DLD1 (cell line): ENCODE measurements around the gene SLC39A11.
"Not testable (repeated sequence)": the region's sequence is repeated elsewhere in the genome, so short reads cannot be mapped to it uniquely, and the experiment has no call there.

Source experiments
- in situ Hi-C: cut with HindIII; loops from 2 replicates; pipeline ENCODE4 v1.10.0; 2017; ENCODE audit warnings: low sequenced_read_pairs

Gene SLC39A11

GRCh38 chr17:72811976-72812687 is 280.4 kb downstream of the SLC39A11 start:
- in situ Hi-C loops = no loop called here

GRCh38 chr17:72810991-72811508 is 281.4 kb downstream of the SLC39A11 start:
- in situ Hi-C loops = no loop called here

GRCh38 chr17:72806011-72806410 is 286.5 kb downstream of the SLC39A11 start:
- in situ Hi-C loops = no loop called here

GRCh38 chr17:72804949-72805707 is 287.4 kb downstream of the SLC39A11 start:
- in situ Hi-C loops = no loop called here

GRCh38 chr17:72802726-72803125 is 289.8 kb downstream of the SLC39A11 start:
- in situ Hi-C loops = no loop called here

GRCh38 chr17:72797142-72797541 is 295.3 kb downstream of the SLC39A11 start:
- in situ Hi-C loops = no loop called here

GRCh38 chr17:72795941-72796340 is 296.5 kb downstream of the SLC39A11 start:
- in situ Hi-C loops = no loop called here

GRCh38 chr17:72794152-72794551 is 298.3 kb downstream of the SLC39A11 start:
- in situ Hi-C loops = no loop called here

GRCh38 chr17:72792771-72793170 is 299.7 kb downstream of the SLC39A11 start:
- in situ Hi-C loops = no loop called here

GRCh38 chr17:72790190-72790589 is 302.3 kb downstream of the SLC39A11 start:
- in situ Hi-C loops = no loop called here

GRCh38 chr17:72789711-72790110 is 302.8 kb downstream of the SLC39A11 start:
- in situ Hi-C loops = no loop called here

- in situ Hi-C loops = no loop called here
Measured at GRCh38 chr17:72788950-72789585, 303.4 kb downstream of the SLC39A11 start.

- in situ Hi-C loops = no loop called here
Measured at GRCh38 chr17:72786209-72786608, 306.3 kb downstream of the SLC39A11 start.

GRCh38 chr17:72782985-72783701 is 309.3 kb downstream of the SLC39A11 start:
- in situ Hi-C loops = no loop called here

GRCh38 chr17:72782437-72782836 is 310.1 kb downstream of the SLC39A11 start:
- in situ Hi-C loops = not testable (repeated sequence)

- in situ Hi-C loops = no loop called here
Measured at GRCh38 chr17:72778169-72779151, 314.0 kb downstream of the SLC39A11 start.

GRCh38 chr17:72775919-72776318 is 316.6 kb downstream of the SLC39A11 start:
- in situ Hi-C loops = no loop called here

- in situ Hi-C loops = no loop called here
Measured at GRCh38 chr17:72775237-72775636, 317.3 kb downstream of the SLC39A11 start.

- in situ Hi-C loops = no loop called here
Measured at GRCh38 chr17:72774236-72774635, 318.3 kb downstream of the SLC39A11 start.

GRCh38 chr17:72773225-72773624 is 319.3 kb downstream of the SLC39A11 start:
- in situ Hi-C loops = not testable (repeated sequence)
